Uterus (tissue), 4 donors: Measurements from ENCODE around the gene DNAL4. TPM values are rescaled to one million over a fixed set of nuclear protein-coding genes. Genes with fewer than 3 reads are reported as not detected.

Source experiments
- DNase-seq, 2 donors: peaks; one replicate each; pipeline ENCODE4 v3.0.0-alpha.2; 2019 to 2020
- H3K27ac ChIP-seq, 2 donors: fragments of 200-600 bp; sonication (generic); 1 replicate in 1 of 2; 2 replicates in 1 of 2; pipeline ENCODE4 v1.5.1; 2016 to 2018
- H3K27me3 ChIP-seq, 2 donors: fragments of 200-600 bp; sonication (generic); one replicate each; pipeline ENCODE4 v1.5.1; 2018 to 2019; ENCODE audit warnings: control low read depth in 1 of 2
- H3K36me3 ChIP-seq, 2 donors: fragments of 200-600 bp; sonication (generic); one replicate each; pipeline ENCODE4 v1.5.1; 2019; ENCODE audit warnings: control low read depth in 1 of 2
- H3K4me1 ChIP-seq, 2 donors: fragments of 200-600 bp; sonication (generic); one replicate each; pipeline ENCODE4 v1.5.1; 2018 to 2019; ENCODE audit warnings: control low read depth in 1 of 2
- H3K4me3 ChIP-seq, 2 donors: fragments of 200-600 bp; sonication (generic); 1 replicate in 1 of 2; 2 replicates in 1 of 2; pipeline ENCODE4 v1.5.1; 2018 to 2019; ENCODE audit warnings: mild to moderate bottlenecking in 1 of 2
- H3K9me3 ChIP-seq, 2 donors: fragments of 200-600 bp; sonication (generic); one replicate each; pipeline ENCODE4 v1.5.1; 2019; ENCODE audit warnings: control low read depth in 1 of 2
- CTCF ChIP-seq, 4 experiments: fragments of 200-600 bp in 2 of 4; fragments of 450-650 bp in 2 of 4; sonication (generic) in 2 of 4; IDR thresholded peaks; one replicate each; pipeline ENCODE4 v1.5.1; 2016 to 2019; ENCODE audit warnings: antibody characterized with exemption in 4 of 4, mild to moderate bottlenecking in 2 of 4, moderate library complexity in 1 of 4
- POLR2A ChIP-seq, 2 donors: fragments of 450-650 bp; IDR thresholded peaks; one replicate each; pipeline ENCODE4 v1.6.1; 2016; ENCODE audit warnings: antibody characterized with exemption in 2 of 2, mild to moderate bottlenecking in 1 of 2, moderate library complexity in 1 of 2
- intact Hi-C: fragments of 100-400 bp; cut with DNase I; formaldehyde crosslinking; loops from one replicate; pipeline ENCODE4 v1.15.1; 2023; ENCODE audit warnings: low total_unique reads
- total RNA-seq, 4 donors: library from RNA; depleted of rRNA in 3 of 4; stranded (reverse); fragments of >200 nt in 3 of 4; gene quantifications; one replicate each; pipeline versions ENCODE4 v1.1.0 to v1.2.4, GENCODE V29; 2014 to 2023
- donor health status: DM: yes; HTN: yes; CAD: no.

DNAL4 gene
- total RNA-seq, 4 donors from 2014 or later: 3.1 to 23.4 (median 8.3) TPM

DNA sequence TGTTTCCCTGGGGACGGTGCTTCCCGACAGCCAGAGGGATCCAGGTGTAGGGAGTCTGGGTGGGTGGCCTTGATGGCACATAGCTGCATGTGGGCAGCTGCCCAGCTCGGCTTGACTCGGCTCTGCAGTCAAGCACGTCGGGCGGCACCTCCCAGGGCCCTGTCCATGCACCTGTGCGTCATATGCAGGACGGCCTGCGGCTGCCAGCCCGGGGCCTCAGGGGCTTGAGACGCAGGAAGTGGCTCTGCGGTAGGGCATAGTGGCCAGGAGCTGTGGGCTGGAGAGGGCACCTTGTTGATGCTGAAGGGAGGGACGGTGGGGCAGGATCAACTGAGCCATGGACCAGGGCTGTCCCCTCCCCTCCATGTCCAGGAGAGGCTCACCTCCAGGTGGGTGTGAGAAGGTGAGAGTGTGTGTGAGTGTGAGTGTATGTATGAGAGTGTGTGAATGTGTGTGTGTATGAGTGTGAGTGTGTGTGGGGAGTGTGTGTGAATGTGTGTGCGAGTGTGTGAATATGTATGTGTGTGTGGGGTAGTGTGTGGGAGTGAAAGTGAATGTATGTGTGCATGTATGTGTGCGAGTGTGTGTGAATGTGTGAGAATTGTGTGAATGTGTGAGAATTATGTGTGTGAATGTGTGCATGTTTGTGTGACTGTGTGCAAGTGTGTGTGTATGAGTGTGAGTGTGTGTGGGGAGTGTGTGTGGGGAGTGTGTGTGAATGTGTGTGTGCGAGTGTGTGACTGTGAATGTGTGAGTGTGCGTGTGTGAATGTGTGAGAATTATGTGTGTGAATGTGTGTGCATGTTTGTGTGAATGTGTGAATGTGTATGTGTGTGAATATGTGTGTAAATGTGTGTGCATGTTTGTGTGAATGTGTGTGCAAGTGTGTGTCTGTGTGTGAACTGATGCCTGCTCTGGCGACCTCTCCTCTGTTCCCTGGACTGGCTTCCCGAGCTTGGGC, 32.5 kb downstream of the DNAL4 start:
- no peaks in the 10 kb centered on the region for H3K9me3 ChIP-seq
- no peak for DNase-seq
- no peak overlapping the region for H3K27ac ChIP-seq
- intact Hi-C loops: no loop called here
- no peak overlapping the region for H3K4me3 ChIP-seq
- H3K27me3 ChIP-seq: no peaks in the 10 kb centered on the region
- no peaks in the 10 kb centered on the region for H3K4me1 ChIP-seq
- no peaks in the 10 kb centered on the region for H3K36me3 ChIP-seq
- TF ChIP-seq POLR2A (IDR thresholded peaks at IDR 0.05): no peak
- TF ChIP-seq CTCF (IDR thresholded peaks at IDR 0.05): no peak

GRCh38 chr22:38760477-38761201, 33.3 kb downstream of the DNAL4 start:
- DNase-seq: no peak
- no peaks in the 10 kb centered on the region for H3K9me3 ChIP-seq
- H3K4me1 ChIP-seq: no peaks in the 10 kb centered on the region
- no peaks in the 10 kb centered on the region for H3K27me3 ChIP-seq
- no peaks in the 10 kb centered on the region for H3K36me3 ChIP-seq
- H3K27ac ChIP-seq: no peak overlapping the region
- no peak for TF ChIP-seq CTCF (IDR thresholded peaks at IDR 0.05)
- no peak for TF ChIP-seq POLR2A (IDR thresholded peaks at IDR 0.05)
- intact Hi-C loops: no loop called here
- H3K4me3 ChIP-seq: no peak overlapping the region

- no peak for DNase-seq
- Histone ChIP-seq H3K27ac (no peak overlapping the region), H3K27me3 (no peaks in the 10 kb centered on the region), H3K36me3 (no peaks in the 10 kb centered on the region), H3K4me3 (no peak overlapping the region), H3K9me3 (no peaks in the 10 kb centered on the region), H3K4me1 (peaks cover 0 to 2% of the 10 kb centered on the region in 2 donors)
- TF ChIP-seq CTCF (IDR thresholded peaks at IDR 0.05): no peak
- no peak for TF ChIP-seq POLR2A (IDR thresholded peaks at IDR 0.05)
- intact Hi-C loops: loop anchor here (5.0 kb wide), 1 partner anchor 33 kb away; the partner anchor contains the start of gene DNAL4
These were observed 34.9 kb downstream of the DNAL4 start for GRCh38 chr22:38759005-38759404.

GRCh38 chr22:38758276-38758945, 35.5 kb downstream of the DNAL4 start:
- no peak for DNase-seq
- Histone ChIP-seq H3K27ac (no peak overlapping the region), H3K9me3 (no peaks in the 10 kb centered on the region), H3K36me3 (no peaks in the 10 kb centered on the region), H3K4me3 (no peak overlapping the region), H3K4me1 (peaks cover 3 to 7% of the 10 kb centered on the region in 2 donors), H3K27me3 (no peaks in the 10 kb centered on the region)
- no peak for TF ChIP-seq CTCF (IDR thresholded peaks at IDR 0.05)
- no peak for TF ChIP-seq POLR2A (IDR thresholded peaks at IDR 0.05)
- intact Hi-C loops: loop anchor here (5.0 kb wide), 1 partner anchor 34 kb away; the partner anchor contains the start of gene DNAL4
